ENCODE results near the gene FOLR3. TPM values are rescaled to one million over a fixed set of nuclear protein-coding genes. Genes with fewer than 3 reads are reported as not detected.
"Not testable (repeated sequence)": the region's sequence is repeated elsewhere in the genome, so short reads cannot be mapped to it uniquely, and the experiment has no call there.

Gene FOLR3
- total RNA-seq, 1 experiment from 2014 or later, result not detected

GRCh38 chr11:72150882-72151281, 15.4 kb downstream of the FOLR3 start:
- ChIA-PET POLR2A (no interaction called here), CTCF (no interaction called here)
- Mint-ChIP-seq H3K36me3 (0 out of 2 replicates have a peak, but pooled peaks cover 3% of the 10 kb centered on the region), H3K27ac (no peak overlapping the region), H3K27me3 (ENCODE audit: low read depth) (no peaks in the 10 kb centered on the region; the same call in 1 of the 2 replicates), H3K9me3 (peaks cover 11% of the 10 kb centered on the region), H3K4me3 (no peak overlapping the region), H3K4me1 (no peaks in the 10 kb centered on the region)
- ATAC-seq (no peak), DNase-seq (ENCODE audit: low spot score) (no peak)
- no peak for TF ChIP-seq CDX4 (CRISPR knock-in tag; IDR thresholded peaks at IDR 0.05; ENCODE audit: borderline replicate concordance)
- no peak for TF ChIP-seq NR2C2 (CRISPR knock-in tag; IDR thresholded peaks at IDR 0.05)
- TF ChIP-seq RORB (CRISPR knock-in tag; IDR thresholded peaks at IDR 0.05), result no peak
- TF ChIP-seq ZNF396 (CRISPR knock-in tag; IDR thresholded peaks at IDR 0.05; ENCODE audit: borderline replicate concordance), result no peak
- no peak for TF ChIP-seq ETV6 (CRISPR knock-in tag; IDR thresholded peaks at IDR 0.05)
- no peak for TF ChIP-seq ZNF281 (CRISPR knock-in tag; IDR thresholded peaks at IDR 0.05)
- TF ChIP-seq ZNF512 (CRISPR knock-in tag; IDR thresholded peaks at IDR 0.05; ENCODE audit: borderline replicate concordance), result no peak
- TF ChIP-seq E2F4 (CRISPR knock-in tag; IDR thresholded peaks at IDR 0.05; ENCODE audit: borderline replicate concordance, low read depth), result no peak
- TF ChIP-seq CREM (CRISPR knock-in tag; IDR thresholded peaks at IDR 0.05), result no peak
- TF ChIP-seq ATF2 (CRISPR knock-in tag; IDR thresholded peaks at IDR 0.05; ENCODE audit: borderline replicate concordance, low read depth), result no peak
- TF ChIP-seq MXD4 (CRISPR knock-in tag; IDR thresholded peaks at IDR 0.05; ENCODE audit: borderline replicate concordance), result no peak
- no peak for TF ChIP-seq ATF6 (CRISPR knock-in tag; IDR thresholded peaks at IDR 0.05)
- no peak for TF ChIP-seq PREB (CRISPR knock-in tag; IDR thresholded peaks at IDR 0.05; ENCODE audit: borderline replicate concordance)
- no peak for TF ChIP-seq E2F5 (CRISPR knock-in tag; IDR thresholded peaks at IDR 0.05)
- TF ChIP-seq ZNF121 (CRISPR knock-in tag; IDR thresholded peaks at IDR 0.05), result no peak
- no peak for TF ChIP-seq ZNF423 (CRISPR knock-in tag; IDR thresholded peaks at IDR 0.05)
- TF ChIP-seq ZNF317 (CRISPR knock-in tag; IDR thresholded peaks at IDR 0.05; ENCODE audit: borderline replicate concordance, low read depth), result no peak
- TF ChIP-seq CBFB (CRISPR knock-in tag; IDR thresholded peaks at IDR 0.05; ENCODE audit: low read depth), result no peak
- TF ChIP-seq IRF2 (CRISPR knock-in tag; IDR thresholded peaks at IDR 0.05; ENCODE audit: borderline replicate concordance, low read depth), result no peak

GRCh38 chr11:72153874-72154273, 18.3 kb downstream of the FOLR3 start:
- H3K4me1 Mint-ChIP-seq; H3K27ac Mint-ChIP-seq; H3K4me3 Mint-ChIP-seq; ATAC-seq; H3K27me3 Mint-ChIP-seq (ENCODE audit: low read depth); H3K36me3 Mint-ChIP-seq; POLR2A ChIA-PET; DNase-seq (ENCODE audit: low spot score): not testable (repeated sequence)
- CTCF ChIA-PET, result interaction anchor here (1.2 to 2.1 kb wide), 3 partner anchors 10 to 129 kb away, joined by 4 to 12 read pairs (median 10); no protein-coding TSS in a partner anchor
- peaks cover 11% of the 10 kb centered on the region for H3K9me3 Mint-ChIP-seq

All from WTC11 (cell line).